HepG2 (cell line): ENCODE results near the gene SLC22A23. TPM values are rescaled to one million over a fixed set of nuclear protein-coding genes. Genes with fewer than 3 reads are reported as not detected.

Experiments used
- ATAC-seq: fragments of 200-7000 bp; cut with Tn5 transposase; 3 replicates; pipeline ENCODE4 v1.9.1; 2020; ENCODE audit warnings: mild to moderate bottlenecking, moderate library complexity
- BruUV-seq: library from RNA; stranded (reverse); fragments of 400-500 nt; replicated peaks from 2 replicates; lab custom pipeline; 2021; lab: Mats Ljungman, UMichigan
- CTCF ChIA-PET: fragments of 300-600 bp; formaldehyde crosslinking; extraction: SDS; loops from one replicate; lab custom pipeline; 2021; ENCODE audit warnings: low total read pairs, inconsistent platforms, low intra/inter-chr PET ratio; lab: Yijun Ruan, JAX
- POLR2A ChIA-PET: fragments of 350-600 bp; sonication (Branson Sonifier 250); formaldehyde crosslinking; loops from one replicate; lab custom pipeline; 2020; ENCODE audit warnings: antibody characterized with exemption, inconsistent platforms; lab: Yijun Ruan, JAX
- DNase-seq: peaks from one replicate; pipeline ENCODE4 v3.0.0-alpha.2; 2015; ENCODE audit warnings: low spot score
- FAIRE-seq: peaks from 3 replicates; lab custom pipeline; 2011; peaks lifted over from hg19 to GRCh38; lab: Jason Lieb, UNC
- H2AFZ ChIP-seq: one replicate; pipeline ENCODE4 v1.6.1; 2011; ENCODE audit warnings: low read length, inconsistent platforms
- H3K27ac ChIP-seq: fragments of 300-600 bp; 3 replicates; pipeline ENCODE4 v1.8.0; 2011; ENCODE audit warnings: mixed run types, mild to moderate bottlenecking, mixed read lengths, low read length, inconsistent platforms; ENCODE audit not compliant: insufficient read depth; ENCODE audit errors: extremely low read length
- H3K27me3 ChIP-seq, 2 experiments: fragments of 200-600 bp in 1 of 2; 2 replicates in 1 of 2; 3 replicates in 1 of 2; pipeline versions ENCODE4 v1.6.0 to v1.8.0; 2011; ENCODE audit warnings: low read length in 2 of 2, mild to moderate bottlenecking in 2 of 2, moderate library complexity in 2 of 2, inconsistent platforms in 1 of 2; ENCODE audit not compliant: insufficient read depth in 2 of 2, control insufficient read depth in 1 of 2
- H3K36me3 ChIP-seq, 2 experiments: fragments of 200-600 bp in 1 of 2; replicated peaks in 1 of 2; 2 replicates in 1 of 2; 3 replicates in 1 of 2; pipeline versions ENCODE4 v1.5.1 to v1.8.0; 2011; ENCODE audit warnings: low read length in 2 of 2, inconsistent platforms in 1 of 2; ENCODE audit not compliant: insufficient read depth in 2 of 2, control insufficient read depth in 1 of 2
- H3K4me1 ChIP-seq: 2 replicates; pipeline ENCODE4 v1.5.1; 2012; ENCODE audit warnings: low read length, inconsistent platforms; ENCODE audit not compliant: insufficient read depth
- H3K4me2 ChIP-seq: 2 replicates; pipeline ENCODE4 v1.6.0; 2011; ENCODE audit warnings: low read depth, low read length, inconsistent platforms
- H3K4me3 ChIP-seq, 3 experiments: fragments of 200-600 bp in 1 of 3; sonication (generic), shearing (Covaris generic) in 1 of 3; replicated peaks in 1 of 3; 2 replicates each; pipeline ENCODE4 v1.5.1; 2011 to 2016; ENCODE audit warnings: low read length in 3 of 3, inconsistent platforms in 2 of 3, low read depth in 2 of 3, mild to moderate bottlenecking in 2 of 3, control low read depth in 1 of 3, mixed read lengths in 1 of 3; ENCODE audit not compliant: insufficient read depth in 1 of 3
- H3K79me2 ChIP-seq: one replicate; pipeline ENCODE4 v1.6.1; 2011; ENCODE audit warnings: low read length, inconsistent platforms; ENCODE audit not compliant: insufficient read depth
- H3K9ac ChIP-seq: 2 replicates; pipeline ENCODE4 v1.6.0; 2011; ENCODE audit warnings: mild to moderate bottlenecking, low read depth, low read length, inconsistent platforms; ENCODE audit not compliant: insufficient read depth
- H3K9me3 ChIP-seq: 2 replicates; pipeline ENCODE4 v1.5.1; 2012; ENCODE audit warnings: mild to moderate bottlenecking, low read length
- H4K20me1 ChIP-seq: 2 replicates; pipeline ENCODE4 v1.6.0; 2011; ENCODE audit warnings: inconsistent platforms, mild to moderate bottlenecking, low read length, moderate library complexity; ENCODE audit not compliant: insufficient read depth
- HNF1B ChIP-seq: sonication (generic); formaldehyde crosslinking; IDR thresholded peaks from 2 replicates; pipeline ENCODE4 v1.5.1; 2020; ENCODE audit warnings: mild to moderate bottlenecking, moderate library complexity, missing genetic modification reagents
- SRY ChIP-seq: sonication (generic); formaldehyde crosslinking; IDR thresholded peaks from 2 replicates; pipeline ENCODE4 v1.8.0; 2022; ENCODE audit warnings: mild to moderate bottlenecking, missing genetic modification reagents
- THYN1 ChIP-seq: sonication (generic); formaldehyde crosslinking; IDR thresholded peaks from 2 replicates; pipeline ENCODE4 v1.8.1; 2023; ENCODE audit warnings: low read depth, mild to moderate bottlenecking, moderate library complexity, missing genetic modification reagents, borderline replicate concordance
- ZFP91 ChIP-seq: sonication (generic); formaldehyde crosslinking; IDR thresholded peaks from 2 replicates; pipeline ENCODE4 v1.9.0; 2022; ENCODE audit warnings: missing genetic modification reagents, mild to moderate bottlenecking, borderline replicate concordance
- ZNF136 ChIP-seq: sonication (generic); formaldehyde crosslinking; IDR thresholded peaks from 2 replicates; pipeline ENCODE4 v1.8.1; 2022; ENCODE audit warnings: low read depth, mild to moderate bottlenecking, moderate library complexity, missing genetic modification reagents
- ZSCAN30 ChIP-seq: sonication (generic); formaldehyde crosslinking; IDR thresholded peaks from 2 replicates; pipeline ENCODE4 v1.5.0; 2020; ENCODE audit warnings: mild to moderate bottlenecking, missing genetic modification reagents
- WGBS: methylation state at CpG from one replicate; pipeline ENCODE4 v1.1.6; 2017; ENCODE audit warnings: low lambda C conversion rate; 5-methylcytosine and 5-hydroxymethylcytosine counted together
- in situ Hi-C: cut with HindIII; loops from 2 replicates; pipeline ENCODE4 v1.10.0; 2017; ENCODE audit warnings: low pct_unique_long_range_greater_than_20kb; ENCODE audit not compliant: extremely low pct_ligation_motif_present
- intact Hi-C: fragments of 100-400 bp; cut with micrococcal nuclease; formaldehyde crosslinking; loops from one replicate; pipeline ENCODE4 v1.10.0; 2022; ENCODE audit not compliant: unreplicated experiment
- polyA plus RNA-seq, 8 experiments: library from polyadenylated mRNA; depleted of rRNA in 3 of 8; stranded (reverse) in 7 of 8; unstranded in 1 of 8; fragments of >200 nt; fragmentation: Illumina TruSeq in 4 of 8; extraction: Trizol in 4 of 8; gene quantifications; 2 replicates each; pipeline versions ENCODE4 v1.2.1 to v1.2.3, GENCODE V29; 2011 to 2016; ENCODE audit warnings: low read depth in 4 of 8, missing spikeins in 1 of 8, mixed read lengths in 1 of 8; ENCODE audit not compliant: insufficient read depth in 1 of 8
- total RNA-seq, 5 experiments: library from RNA; depleted of rRNA; stranded (reverse); fragments of >200 nt; fragmentation: Illumina TruSeq; extraction: Trizol; gene quantifications; 2 replicates each; pipeline ENCODE4 v1.2.3, GENCODE V29; 2016; ENCODE audit warnings: low read depth in 1 of 5

The SLC22A23 gene
- total and polyA plus RNA-seq, 2 of the 13 experiments (the other 11 are each of a cell fraction or from before 2014, with no cell fraction given) = 11.8 to 17.5 TPM

GRCh38 chr6:3260772-3261517 is 195.9 kb downstream of the SLC22A23 start (continued):
- TF ChIP-seq ZFP91 (CRISPR knock-in tag) = peak; percentile 28; the same call in 1 of the 2 replicates
- TF ChIP-seq THYN1 = no peak
- TF ChIP-seq, all 625 proteins: peak for 11

GRCh38 chr6:3260296-3260695 is 196.6 kb downstream of the SLC22A23 start:
- ATAC-seq (no peak), FAIRE-seq (no peak), DNase-seq (no peak)
- H3K4me3 ChIP-seq = peak overlapping the region in 2 of 3 experiments; percentile 14 to 41; a peak in 4 of 6 replicates
- ChIA-PET POLR2A (interaction anchor here (1.3 to 2.2 kb wide), 7 partner anchors 10 to 761 kb away, joined by 3 to 30 read pairs (median 7); partner anchors contain the start of genes BPHL and NQO2), CTCF (no interaction called here)
- BruUV-seq = no TSS peak
- no peak for TF ChIP-seq SRY (CRISPR knock-in tag)
- TF ChIP-seq HNF1B (CRISPR knock-in tag) = 0 out of 2 replicates have a peak, but pooled peaks have one; percentile 17
- 0 out of 2 replicates have a peak, but pooled peaks have one; percentile 9 for TF ChIP-seq ZNF136
- TF ChIP-seq ZSCAN30 = no peak
- no peak overlapping the region for H2AFZ ChIP-seq
- WGBS = 85% methylated on average over 14 of the region's 14 CpGs
- H3K79me2 ChIP-seq = peaks cover 49% of the 10 kb centered on the region
- no peak overlapping the region for H3K27ac ChIP-seq
- H3K36me3 ChIP-seq = peaks cover 15 to 25% of the 10 kb centered on the region in 2 experiments
- H4K20me1 ChIP-seq = peaks cover 14% of the 10 kb centered on the region
- H3K4me2 ChIP-seq = peak overlapping the region; percentile 79
- H3K27me3 ChIP-seq = peaks cover 0 to 26% of the 10 kb centered on the region in 2 experiments; a peak in 3 of 5 replicates
- H3K9me3 ChIP-seq = no peaks in the 10 kb centered on the region
- peaks cover 50% of the 10 kb centered on the region for H3K4me1 ChIP-seq
- in situ Hi-C loops = no loop called here
- H3K9ac ChIP-seq = peak overlapping the region; percentile 20; the same call in 1 of the 2 replicates
- intact Hi-C loops = no loop called here
